Amniotic stem cell (primary cell): ENCODE data around the gene GIGYF2.
"Not testable (repeated sequence)": the region's sequence is repeated elsewhere in the genome, so short reads cannot be mapped to it uniquely, and the experiment has no call there.

ENCODE experiments used
- DNase-seq: peaks from one replicate; lab custom pipeline; 2025; lab: John Stamatoyannopoulos, UW

GIGYF2 gene

DNA sequence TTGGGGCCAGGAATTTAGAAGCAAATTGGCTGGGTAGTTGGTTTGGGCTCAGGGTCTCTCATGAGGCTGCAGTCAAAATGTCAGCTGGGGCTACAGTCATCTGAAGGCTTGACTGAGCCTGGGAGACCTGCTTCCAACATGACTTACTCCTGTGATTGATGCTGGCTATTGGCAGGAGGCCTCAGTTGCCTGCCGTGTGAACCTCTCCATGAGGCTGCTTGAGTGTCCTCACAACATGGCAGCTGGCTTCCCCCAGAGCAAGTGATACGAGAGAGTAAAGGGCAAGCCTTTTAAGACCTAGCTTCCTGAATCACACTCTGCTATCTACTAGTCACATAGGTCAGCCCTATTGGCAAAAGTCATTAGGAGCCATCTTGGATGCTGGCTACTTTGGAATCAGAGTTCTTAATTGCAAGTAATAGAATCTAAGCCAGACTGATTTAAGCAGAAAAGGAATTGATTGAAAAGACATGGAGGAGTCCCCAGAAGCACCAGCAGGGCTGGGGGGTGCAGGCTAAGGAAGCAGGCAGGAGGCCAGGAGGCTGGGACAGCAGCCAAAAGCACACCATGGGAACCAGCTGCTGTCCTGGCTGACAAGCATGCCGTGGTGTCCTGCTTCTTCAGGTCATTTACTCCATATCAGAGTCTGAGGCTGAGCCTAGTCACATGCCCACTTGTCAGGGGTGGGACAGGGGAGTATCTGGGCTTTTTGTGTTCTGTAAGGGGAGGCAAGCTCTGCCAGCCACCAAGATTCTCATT, 7.8 kb upstream of the GIGYF2 start:
- no peak for DNase-seq

DNA sequence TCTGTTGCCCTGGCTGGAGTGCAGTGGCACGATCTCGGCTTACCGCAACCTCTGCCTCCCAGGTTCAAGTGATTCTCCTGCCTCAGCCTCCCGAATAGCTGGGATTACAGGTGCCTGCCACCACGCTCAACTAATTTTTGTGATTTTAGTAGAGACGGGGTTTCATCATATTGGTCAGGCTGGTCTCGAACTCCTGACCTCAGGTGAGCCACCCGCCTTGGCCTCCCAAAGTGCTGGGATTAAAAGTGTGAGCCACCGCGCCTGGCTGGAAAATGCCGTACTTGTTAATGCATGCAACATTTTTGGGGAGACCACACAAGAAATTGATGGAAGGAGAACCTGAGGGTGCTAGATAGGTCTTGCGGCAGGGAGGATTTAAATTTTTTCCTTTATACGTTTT, 6.0 kb upstream of the GIGYF2 start:
- not testable (repeated sequence) for DNase-seq

DNA sequence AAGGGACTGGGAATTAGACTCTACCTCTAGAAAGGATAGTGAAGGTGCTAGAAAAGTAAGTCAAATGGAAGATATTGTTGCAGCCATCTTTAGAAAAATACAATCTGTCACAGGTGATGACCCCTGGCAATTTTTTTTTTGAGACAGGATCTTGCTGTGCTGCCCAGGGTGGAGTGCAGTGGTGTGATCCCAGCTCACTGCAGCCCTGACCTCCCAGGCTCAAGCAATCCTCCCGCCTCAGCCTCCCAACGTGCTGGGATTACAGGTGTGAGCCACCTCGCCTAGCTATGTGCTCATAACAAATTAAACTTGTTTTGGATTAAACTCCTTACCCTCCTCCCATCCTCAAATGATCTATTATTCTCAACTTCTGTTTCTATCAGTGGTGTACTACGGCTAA, 3.8 kb upstream of the GIGYF2 start:
- DNase-seq, result no peak

DNA sequence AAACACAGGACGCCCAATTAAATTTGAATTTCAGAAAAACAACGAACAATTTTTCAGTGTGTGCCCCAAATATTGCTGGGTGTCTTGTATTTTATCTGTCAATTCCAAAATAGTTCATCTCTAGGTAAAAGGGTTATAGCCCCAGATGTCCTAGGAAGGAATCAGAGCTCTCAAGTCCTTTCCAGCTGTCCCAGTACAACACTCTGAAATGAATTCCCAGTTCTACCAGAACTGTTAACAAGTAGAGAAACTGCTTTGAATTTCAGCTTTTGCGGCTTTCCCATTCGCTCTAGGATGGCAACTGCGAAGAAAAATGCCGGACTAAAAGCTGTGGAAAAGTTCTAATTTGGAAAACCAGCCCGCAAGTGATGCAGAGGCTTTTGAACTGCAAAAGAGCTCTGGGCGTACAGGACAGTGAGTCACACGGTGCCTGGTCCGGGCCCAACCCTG, 497 bp upstream of the GIGYF2 start:
- DNase-seq, result no peak

DNA sequence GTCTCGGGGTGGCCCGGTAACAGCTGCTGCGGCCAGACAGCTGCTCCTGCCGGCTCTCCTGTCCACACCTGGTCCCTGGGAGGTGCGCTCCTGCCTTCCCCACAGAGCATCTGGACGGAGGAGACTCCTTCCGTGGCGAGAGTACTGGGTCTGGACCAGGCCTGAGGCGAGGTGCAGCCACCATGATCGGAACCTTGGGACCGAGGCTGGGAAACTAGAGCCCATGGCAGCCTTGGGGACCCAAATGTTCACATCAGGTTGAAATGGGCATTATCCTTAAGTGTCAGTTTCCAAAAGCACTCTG, 628 bp downstream of the GIGYF2 start:
- no peak for DNase-seq

DNA sequence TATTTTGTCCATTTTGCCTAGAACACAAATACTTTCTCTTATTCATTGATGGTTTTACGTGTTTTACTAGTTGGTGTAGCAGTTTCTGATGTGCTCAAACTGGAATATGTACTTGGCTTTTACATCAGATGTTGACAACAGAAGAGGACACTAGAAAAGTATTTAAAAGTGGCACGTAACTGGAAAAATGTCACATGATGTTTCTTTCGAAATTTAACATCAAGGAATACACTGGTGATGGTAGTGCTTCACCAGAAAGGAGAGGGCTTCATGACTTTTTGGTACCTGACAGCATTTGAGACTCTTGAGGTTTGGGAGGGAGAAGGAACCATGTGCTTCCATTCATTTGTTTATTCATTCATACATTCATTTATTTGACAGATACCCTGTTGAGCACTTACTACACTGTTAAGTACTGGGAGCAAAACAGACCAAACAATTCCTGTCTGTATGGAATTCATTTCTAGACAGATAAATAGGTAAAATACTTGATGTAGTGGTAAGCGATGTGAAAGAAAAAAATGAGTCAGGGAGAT, 1.5 kb downstream of the GIGYF2 start:
- no peak for DNase-seq

DNA sequence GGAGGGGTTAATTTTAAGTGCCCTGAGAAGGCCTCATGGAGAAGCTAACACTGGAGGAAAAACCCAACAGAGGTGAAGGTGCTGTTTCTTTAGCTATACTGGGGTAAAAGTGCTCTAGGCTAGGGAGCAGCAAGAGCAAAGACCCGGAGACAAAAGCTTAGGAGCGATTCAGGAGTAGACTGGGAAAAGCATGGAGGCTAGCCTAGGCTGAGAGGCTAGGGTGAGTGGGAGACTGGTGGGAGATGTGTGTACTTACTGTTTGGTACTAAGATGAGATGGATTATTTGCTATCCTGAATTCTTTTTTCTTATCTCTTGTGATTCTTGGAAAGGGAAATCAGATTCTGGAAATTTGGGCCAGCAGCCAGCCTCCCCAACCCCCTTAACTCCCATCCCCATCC, 2.0 kb downstream of the GIGYF2 start:
- no peak for DNase-seq

DNA sequence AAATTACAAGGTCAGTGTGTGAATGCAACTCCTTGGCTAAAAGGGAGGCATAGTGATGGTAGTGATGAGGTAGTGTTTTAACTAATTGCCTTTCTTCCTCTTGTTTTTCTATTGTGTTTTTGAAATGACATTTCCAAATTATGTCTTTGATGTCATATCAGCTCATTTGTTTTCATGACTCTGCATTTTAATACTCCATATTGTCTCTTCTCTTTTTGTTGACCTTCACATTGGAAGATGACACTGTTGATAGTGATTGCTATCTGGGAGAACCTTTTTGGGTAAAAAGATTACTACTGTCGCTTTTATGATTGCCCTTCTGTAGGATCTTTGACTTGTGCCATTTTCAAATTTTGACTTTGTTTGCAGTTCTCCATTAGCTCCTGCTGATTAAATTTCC, 3.0 kb downstream of the GIGYF2 start:
- DNase-seq, result no peak

DNA sequence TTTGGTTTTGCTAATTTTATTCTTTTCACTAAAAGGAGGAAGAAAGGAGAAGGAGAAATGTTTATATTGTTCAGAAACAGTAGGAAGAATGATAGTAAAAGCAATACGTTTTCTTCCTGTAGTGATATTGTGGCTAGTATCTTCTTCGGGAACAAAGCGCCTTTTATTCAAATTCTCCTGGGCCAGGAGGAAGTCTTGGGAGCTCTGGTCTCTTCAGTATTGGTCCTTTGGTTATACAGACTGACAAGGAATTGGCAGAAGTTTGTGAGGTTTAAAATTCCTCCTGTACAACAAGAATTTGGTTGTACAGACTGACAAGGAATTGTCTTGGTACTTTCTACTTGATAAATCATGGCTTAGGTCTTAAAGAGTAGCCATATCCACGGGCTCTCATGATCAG, 9.9 kb downstream of the GIGYF2 start:
- DNase-seq, result no peak

DNA sequence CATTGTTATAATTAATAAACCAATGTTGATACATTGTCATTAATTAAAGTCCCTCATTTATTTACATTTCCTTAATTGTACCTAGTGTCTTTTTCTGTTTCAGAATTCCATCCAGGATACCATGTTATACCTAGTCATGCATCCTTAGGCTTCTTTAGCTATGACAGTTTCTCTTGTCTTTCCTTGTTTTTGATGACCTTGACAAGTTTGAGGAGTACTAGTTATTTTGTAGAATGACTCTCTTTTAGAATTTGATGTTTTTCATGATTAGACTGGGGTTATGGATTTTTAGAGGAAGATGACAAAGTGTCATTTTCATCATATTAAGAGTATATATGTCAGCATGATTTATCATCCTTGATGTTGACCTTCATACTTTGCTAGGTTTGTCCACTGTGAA, 16.4 kb downstream of the GIGYF2 start:
- DNase-seq, result no peak

DNA sequence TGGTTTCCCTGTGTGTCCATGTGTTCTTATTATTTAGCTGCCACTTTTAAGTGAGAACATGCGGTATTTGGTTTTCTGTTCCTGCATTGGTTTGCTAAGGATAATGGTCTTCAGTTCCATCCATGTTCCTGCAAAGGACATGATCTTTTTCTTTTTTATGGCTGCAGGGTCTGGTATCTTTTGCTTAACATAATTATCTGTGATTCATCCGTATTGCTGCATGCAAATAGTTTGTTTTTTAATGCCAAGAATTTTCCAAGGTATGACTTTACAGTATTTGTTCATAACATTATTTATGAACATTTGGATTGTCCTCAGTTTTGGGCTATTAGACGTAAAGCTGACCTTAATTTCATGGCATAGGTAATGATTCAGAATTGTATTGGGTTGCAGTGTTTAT, 17.8 kb downstream of the GIGYF2 start:
- DNase-seq, result no peak

DNA sequence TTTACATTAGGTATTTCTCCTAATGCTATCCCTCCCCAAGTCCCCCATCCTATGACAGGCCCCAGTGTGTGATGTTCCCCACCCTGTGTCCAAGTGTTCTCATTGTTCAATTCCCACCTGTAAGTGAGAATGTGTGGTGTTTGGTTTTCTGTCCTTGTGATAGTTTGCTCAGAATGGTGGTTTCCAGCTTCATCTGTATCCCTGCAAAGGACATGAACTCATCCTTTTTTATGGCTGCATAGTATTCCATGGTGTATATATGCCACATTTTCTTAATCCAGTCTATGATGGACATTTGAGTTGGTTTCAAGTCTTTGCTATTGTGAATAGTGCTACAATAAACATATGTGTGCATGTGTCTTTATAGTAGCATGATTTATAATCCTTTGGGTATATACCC, 22.9 kb downstream of the GIGYF2 start:
- not testable (repeated sequence) for DNase-seq

DNA sequence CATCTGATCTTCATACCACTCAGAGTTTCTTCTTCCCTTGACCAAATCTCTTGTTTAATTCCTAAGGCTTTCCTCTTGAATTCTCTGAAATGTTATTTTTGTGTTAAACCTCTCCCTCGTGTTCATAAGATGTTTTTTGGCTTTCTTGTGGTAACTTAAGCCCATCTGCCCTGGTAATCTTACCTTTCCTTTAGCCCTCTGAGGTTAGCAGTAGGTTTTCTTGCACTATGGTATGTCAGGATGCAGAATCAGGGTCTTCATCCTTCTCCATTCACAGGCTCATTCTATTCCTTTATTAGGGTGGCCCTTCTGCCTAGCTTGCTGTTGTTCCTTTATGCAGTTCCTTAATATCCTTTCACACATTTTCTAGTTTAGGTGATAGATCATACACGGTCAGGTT, 24.1 kb downstream of the GIGYF2 start:
- no peak for DNase-seq

DNA sequence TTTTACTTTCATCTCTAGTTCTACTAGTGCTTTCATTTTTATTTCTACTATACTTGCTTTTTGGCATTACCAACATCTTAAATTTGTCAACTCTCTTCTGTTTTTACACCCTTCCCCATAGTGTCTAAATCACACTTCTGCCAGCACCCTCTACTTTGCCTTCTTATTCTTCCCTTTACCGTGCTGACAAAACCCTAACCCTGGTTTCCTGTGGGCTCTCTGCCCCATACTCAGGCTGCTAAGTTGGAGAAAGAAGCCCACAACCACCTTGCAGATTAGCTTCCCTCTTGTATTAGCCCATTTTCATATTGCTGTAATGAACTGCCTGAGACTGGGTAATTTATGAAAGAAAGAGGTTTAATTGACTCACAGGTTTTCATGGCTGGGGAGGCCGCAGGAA, 24.8 kb downstream of the GIGYF2 start:
- no peak for DNase-seq

DNA sequence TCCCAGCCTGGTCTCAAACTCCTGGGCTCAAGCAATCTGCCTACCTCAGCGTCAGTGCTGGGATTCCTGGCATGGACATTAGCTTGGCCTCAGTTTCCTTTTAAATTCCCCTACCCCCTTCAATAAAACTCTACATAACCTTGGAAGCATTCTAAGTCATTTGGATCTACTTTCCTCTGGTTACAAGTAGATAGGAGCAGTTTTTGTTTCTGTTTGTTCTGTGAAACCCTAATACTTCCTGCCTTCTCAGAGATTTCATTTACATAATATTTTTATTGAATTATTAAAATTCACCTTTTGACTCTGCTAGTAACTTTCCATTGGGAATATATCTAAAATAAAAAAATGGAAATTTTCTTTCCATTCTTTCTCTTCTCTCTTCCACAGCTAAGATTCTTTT, 25.9 kb downstream of the GIGYF2 start:
- DNase-seq, result no peak

DNA sequence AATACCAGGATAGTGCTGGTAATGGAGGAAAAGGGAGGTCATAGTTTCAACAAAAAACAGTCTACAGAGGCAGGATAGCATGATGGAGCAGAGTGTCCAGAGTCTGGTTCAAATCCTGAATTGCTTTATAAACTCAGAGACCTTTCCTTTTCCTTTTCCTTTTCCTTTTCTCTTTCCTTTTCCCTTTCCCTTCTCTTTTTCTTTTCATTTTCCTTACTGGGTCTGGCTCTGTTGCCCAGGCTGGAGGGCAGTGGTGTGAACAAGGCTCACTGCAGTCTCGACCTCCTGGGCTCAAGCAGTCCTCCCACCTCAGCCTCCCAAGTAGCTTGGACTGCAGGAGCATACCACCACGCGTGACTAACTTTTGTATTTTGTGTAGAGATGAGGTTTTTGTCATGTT, 31.7 kb downstream of the GIGYF2 start:
- DNase-seq, result no peak

DNA sequence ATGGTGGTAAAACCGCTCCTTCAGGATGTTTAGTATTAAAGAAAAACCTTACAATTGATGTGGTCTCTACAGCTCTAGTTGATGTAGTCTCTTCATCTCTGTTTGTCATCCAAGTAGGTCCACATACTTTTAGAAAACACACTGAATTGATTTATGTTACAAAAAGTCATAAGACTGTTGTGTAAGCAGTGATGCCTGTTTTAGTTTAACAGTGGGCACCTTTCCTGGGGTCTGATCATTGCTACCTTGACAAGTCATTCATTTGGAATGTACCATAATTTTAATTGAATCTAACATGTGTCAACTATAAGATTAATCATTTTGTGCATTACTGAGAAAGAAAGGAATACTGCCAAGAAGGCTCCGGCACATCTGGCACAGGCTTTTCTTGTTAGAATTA, 34.3 kb downstream of the GIGYF2 start:
- DNase-seq, result no peak

DNA sequence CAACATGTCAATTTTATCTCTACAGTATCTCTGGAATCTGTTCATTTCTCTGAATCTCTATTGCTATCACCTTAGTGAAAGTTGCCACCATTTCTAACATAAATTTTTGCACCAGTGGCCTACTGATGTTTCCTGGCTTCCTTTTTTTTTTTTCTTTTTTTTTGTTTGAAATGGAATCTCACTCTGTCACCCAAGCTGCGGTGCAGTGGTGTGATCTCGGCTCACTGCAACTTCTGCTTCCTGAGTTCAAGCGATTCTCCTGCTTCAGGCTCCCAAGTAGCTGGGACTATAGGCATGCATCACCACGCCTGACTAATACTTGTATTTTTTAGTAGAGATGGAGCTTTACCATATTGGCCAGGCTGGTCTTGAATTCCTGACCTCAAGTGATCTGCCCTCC, 44.2 kb downstream of the GIGYF2 start:
- no peak for DNase-seq

DNA sequence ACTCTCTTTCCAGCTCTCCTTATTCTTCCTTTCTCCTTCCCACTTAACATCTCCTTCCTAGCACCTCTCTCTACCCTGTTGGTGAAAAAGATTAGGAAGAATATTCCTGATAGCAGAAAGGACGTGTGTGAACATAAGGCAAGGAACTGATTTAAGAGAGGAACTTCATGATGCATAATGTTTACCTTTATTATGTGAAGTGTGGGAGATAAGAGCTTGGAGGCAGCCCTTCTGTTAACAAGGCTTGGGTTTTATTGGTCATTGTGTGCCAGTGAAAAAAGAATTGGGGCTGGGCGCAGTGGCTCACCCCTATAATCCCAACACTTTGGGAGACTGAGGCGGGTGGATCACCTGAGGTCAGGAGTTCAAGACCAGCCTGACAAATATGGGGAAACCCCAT, 44.8 kb downstream of the GIGYF2 start:
- DNase-seq, result no peak

DNA sequence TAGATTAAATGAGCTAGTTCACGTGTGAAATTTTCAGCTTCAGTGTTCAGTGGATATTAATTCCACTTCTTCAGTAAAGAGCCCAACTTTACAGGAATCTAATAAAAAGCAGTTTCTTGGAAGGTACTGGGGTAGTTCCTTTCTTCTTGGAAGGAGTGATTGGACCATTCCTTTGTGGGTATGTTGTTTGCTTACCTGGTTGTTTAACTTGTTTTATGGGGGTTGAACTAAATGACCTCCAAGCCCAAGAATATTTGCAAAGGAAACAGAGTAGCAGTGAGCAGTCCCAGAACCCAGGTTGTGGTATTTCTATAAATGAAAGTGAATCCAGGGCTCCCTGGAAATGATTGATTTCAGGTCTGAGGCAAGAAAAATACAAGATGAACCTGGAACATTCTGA, 47.8 kb downstream of the GIGYF2 start:
- DNase-seq, result no peak

DNA sequence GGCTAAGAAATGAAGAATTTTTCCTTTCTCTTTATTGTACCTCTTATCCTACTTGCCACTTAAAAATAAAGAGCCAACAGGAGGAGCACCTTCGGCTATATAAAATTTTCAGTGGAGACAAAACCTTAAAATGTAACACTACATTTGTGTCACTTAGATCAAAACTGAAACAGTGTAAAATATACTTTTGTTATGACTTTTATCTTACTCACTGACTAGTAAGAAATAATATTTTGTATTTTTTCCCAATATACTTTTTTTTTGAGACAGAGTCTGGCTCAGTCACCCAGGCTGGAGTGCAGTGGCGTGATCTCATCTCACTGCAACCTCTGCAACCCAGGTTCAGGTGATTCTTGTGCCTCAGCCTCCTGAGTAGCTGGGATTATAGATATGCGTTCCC, 50.9 kb downstream of the GIGYF2 start:
- no peak for DNase-seq

DNA sequence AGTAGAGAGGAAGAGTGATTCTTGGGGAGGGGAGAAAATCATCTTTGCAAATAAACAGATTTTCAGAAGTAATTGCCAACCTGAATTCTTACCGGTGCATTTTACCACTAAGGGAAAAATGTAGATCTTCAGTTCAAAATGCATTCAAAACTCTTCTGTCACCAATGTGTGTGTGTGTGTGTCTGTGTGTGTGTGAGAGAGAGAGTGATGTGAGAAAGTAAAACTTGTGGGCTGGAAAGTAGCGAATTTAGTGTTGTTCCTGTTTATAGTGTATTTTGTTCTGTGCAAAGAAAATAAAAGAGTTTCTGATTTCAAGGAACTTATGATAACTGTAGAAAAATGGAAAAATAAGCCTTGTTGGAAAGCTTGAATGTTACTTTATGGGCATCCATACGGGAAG, 52.2 kb downstream of the GIGYF2 start:
- no peak for DNase-seq

DNA sequence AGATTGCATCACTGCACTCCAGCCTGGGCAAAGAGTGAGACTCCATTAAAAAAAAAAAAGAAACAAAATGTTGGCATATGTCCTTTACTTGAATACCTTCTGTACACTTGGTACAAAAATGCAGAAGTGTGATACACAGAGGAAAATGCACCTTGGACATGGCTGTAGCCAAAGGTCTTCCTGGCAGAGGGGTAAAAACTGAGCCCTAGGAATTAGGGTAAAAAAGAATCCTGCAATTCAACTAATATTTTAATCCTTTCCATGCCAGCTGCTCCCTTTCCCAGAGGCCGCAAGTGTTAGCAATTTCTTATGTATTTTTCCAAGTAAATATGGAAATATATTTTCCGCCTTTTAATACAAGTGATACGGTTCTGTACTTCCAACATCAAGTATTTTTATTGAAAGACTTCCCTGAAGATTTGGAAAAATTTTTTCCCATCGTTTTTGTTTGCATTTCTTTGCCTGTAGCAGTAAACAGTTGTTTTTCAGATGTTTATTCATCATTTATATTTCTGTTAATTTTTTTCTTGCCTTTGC, 53.1 kb downstream of the GIGYF2 start:
- no peak for DNase-seq

DNA sequence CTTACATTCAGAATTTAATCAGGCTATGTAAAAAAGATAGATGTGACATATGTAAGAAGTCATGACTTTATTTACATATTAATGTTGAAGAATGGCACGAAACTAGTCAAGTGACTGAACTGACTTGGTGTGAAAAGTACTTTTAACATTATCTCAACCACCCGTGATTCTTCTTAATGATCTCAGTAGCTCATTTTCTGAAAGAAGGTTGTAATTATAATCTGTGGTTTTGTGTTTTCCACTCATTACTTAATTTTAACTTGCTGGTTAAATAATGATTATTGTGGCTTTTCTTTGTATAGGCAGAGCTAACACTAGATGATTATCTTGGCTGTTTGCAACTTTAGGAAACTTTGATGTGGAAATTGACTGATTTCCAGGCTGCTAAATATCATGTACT, 60.8 kb downstream of the GIGYF2 start:
- no peak for DNase-seq
